HG02884 (cell line): ENCODE measurements around the gene FRS2.

ENCODE experiments used
- ATAC-seq: cut with Tn5 transposase; IDR thresholded peaks from one replicate; pipeline ENCODE4 v1.9.1; 2021; ENCODE audit warnings: mild to moderate bottlenecking, moderate library complexity; ENCODE audit not compliant: unreplicated experiment

Gene FRS2

DNA sequence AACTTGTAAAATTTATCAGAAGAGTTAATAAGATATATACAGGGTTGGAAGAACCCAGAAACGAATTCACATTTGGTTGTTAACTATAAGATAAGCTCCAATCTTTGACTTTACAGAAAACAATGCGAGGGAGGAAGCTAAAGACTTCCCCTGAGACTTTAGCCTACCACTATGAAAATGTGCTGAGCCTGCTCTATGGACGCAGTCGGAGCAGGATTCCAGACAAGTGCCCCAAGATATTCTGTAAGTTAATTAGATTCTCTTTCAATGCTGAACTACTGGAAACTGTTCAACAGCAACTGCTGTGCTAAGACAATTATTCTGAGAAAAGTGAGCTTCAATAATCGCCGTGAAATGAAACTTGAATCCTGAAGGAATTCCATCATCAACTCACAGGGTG, 148.9 kb downstream of the FRS2 start:
- ATAC-seq = no peak

- ATAC-seq = no peak
Measured at GRCh38 chr12:69620077-69620476, 149.9 kb downstream of the FRS2 start.

DNA sequence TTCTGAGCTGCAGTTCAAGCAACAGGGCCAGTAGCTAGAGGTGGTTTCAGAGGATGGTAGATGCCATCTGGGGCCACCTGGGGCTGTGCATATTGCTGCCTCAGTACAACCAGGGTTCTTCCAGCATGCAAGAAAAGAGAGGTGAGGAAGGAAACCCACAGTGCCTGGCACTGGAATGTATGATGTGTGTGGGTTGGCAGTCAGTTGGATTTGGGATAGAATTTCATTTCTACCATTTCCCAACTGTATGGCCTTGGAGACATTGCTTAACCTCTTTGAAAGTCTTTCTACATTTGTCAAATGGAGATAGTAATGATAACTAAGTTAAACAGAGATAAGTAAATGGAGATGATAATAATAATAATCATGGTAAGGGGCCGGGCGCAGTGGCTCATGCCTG, 150.7 kb downstream of the FRS2 start:
- ATAC-seq = no peak

DNA sequence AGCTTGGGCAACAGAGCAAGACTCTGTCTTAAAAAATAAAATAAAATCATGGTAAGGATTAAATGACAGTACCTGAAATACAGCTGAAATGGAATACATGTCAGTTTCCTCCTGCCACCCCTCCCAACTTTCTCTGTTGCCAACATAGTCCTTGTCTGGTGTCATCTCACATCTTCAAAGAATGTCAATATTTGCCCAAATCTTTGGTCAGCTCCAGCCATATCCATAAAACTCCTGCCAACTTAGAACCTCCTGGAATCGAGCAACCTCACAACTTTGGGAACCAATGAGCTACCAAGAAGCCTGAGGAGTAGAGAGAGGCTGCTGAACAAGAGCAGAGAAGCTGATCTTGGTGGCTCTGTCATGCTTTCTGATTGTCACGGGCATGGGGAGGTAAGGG, 151.4 kb downstream of the FRS2 start:
- ATAC-seq = no peak

DNA sequence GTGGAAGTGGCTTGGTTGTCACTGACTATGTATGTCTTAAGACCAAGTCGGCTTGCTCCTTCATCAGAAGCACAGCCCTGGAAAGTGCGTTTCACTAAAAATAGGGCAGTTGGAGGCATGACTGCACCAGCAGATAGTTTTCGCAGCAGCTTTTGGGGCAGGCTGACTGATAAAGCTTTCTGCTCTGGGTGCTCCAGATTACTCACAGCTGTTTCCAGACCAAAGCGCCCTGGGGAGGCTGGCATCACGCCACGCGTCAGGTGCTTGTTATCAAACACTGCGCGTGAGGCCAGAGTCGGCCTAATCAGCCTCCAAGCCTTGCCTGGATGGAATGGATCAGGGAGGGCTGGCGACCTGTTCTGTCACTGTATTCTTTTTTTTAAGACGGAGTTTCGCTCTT, 153.8 kb downstream of the FRS2 start:
- no peak for ATAC-seq

GRCh38 chr12:69627501-69627900, 157.3 kb downstream of the FRS2 start:
- ATAC-seq = no peak
